Liver (tissue), 9 donors: ENCODE measurements around the gene APOBEC2. TPM values are rescaled to one million over a fixed set of nuclear protein-coding genes. Genes with fewer than 3 reads are reported as not detected.

ENCODE experiments used
- DNase-seq: peaks from one replicate; pipeline ENCODE4 v3.0.0-alpha.2; 2017; ENCODE audit warnings: low spot score
- H3K27ac ChIP-seq, 2 donors: one replicate each; pipeline ENCODE4 v1.7.0; 2013; ENCODE audit warnings: inconsistent platforms in 2 of 2, low read length in 2 of 2, control low read depth in 1 of 2, low read depth in 1 of 2, mild to moderate bottlenecking in 1 of 2
- H3K27me3 ChIP-seq, 4 donors: one replicate each; pipeline versions ENCODE4 v1.6.1 to v1.7.0; 2013; ENCODE audit warnings: low read length in 3 of 4, inconsistent platforms in 1 of 4, mild to moderate bottlenecking in 1 of 4, moderate library complexity in 1 of 4; ENCODE audit not compliant: control insufficient read depth in 4 of 4, insufficient read depth in 4 of 4
- H3K36me3 ChIP-seq, 4 donors: one replicate each; pipeline versions ENCODE4 v1.6.1 to v1.7.0; 2013; ENCODE audit warnings: low read length in 3 of 4, mild to moderate bottlenecking in 3 of 4, low read depth in 1 of 4, moderate library complexity in 1 of 4; ENCODE audit not compliant: control insufficient read depth in 4 of 4, insufficient read depth in 3 of 4
- H3K4me1 ChIP-seq, 4 donors: one replicate each; pipeline versions ENCODE4 v1.6.1 to v1.7.0; 2013; ENCODE audit warnings: low read length in 3 of 4, mild to moderate bottlenecking in 3 of 4, moderate library complexity in 1 of 4; ENCODE audit not compliant: control insufficient read depth in 4 of 4, insufficient read depth in 4 of 4
- H3K4me3 ChIP-seq, 3 donors: one replicate each; pipeline versions ENCODE4 v1.6.1 to v1.7.0; 2013; ENCODE audit warnings: low read length in 3 of 3, control low read depth in 1 of 3, low read depth in 1 of 3, mild to moderate bottlenecking in 1 of 3
- H3K9ac ChIP-seq, 2 donors: one replicate each; pipeline ENCODE4 v1.7.0; 2013; ENCODE audit warnings: low read length in 2 of 2, mild to moderate bottlenecking in 2 of 2, moderate library complexity in 2 of 2, control low read depth in 1 of 2, low read depth in 1 of 2
- H3K9me3 ChIP-seq, 4 donors: one replicate each; pipeline versions ENCODE4 v1.6.1 to v1.7.0; 2013; ENCODE audit warnings: low read length in 3 of 4; ENCODE audit not compliant: control insufficient read depth in 4 of 4
- FOXA1 ChIP-seq: IDR thresholded peaks from 2 replicates; pipeline ENCODE4 v1.6.1; 2016; ENCODE audit warnings: antibody characterized with exemption
- HNF4A ChIP-seq, 2 donors: conservative IDR thresholded peaks; 2 replicates each; pipeline ENCODE4 v1.6.1; 2016; ENCODE audit warnings: antibody characterized with exemption in 2 of 2, mild to moderate bottlenecking in 2 of 2
- HNF4G ChIP-seq: IDR thresholded peaks from 2 replicates; pipeline ENCODE4 v1.6.1; 2016; ENCODE audit warnings: antibody characterized with exemption
- JUND ChIP-seq, 2 donors: IDR thresholded peaks; 2 replicates each; pipeline ENCODE4 v1.6.1; 2016; ENCODE audit warnings: antibody characterized with exemption in 2 of 2
- NR2F2 ChIP-seq: IDR thresholded peaks from 2 replicates; pipeline ENCODE4 v1.6.1; 2016; ENCODE audit warnings: antibody characterized with exemption
- RAD21 ChIP-seq, 2 donors: IDR thresholded peaks; 2 replicates each; pipeline ENCODE4 v1.6.1; 2016; ENCODE audit warnings: antibody characterized with exemption in 2 of 2, mild to moderate bottlenecking in 2 of 2
- RXRA ChIP-seq, 2 donors: IDR thresholded peaks; 2 replicates each; pipeline ENCODE4 v1.6.1; 2017 to 2018; ENCODE audit warnings: antibody characterized with exemption in 2 of 2, mild to moderate bottlenecking in 1 of 2
- SP1 ChIP-seq: IDR thresholded peaks from 2 replicates; pipeline ENCODE4 v1.6.1; 2018; ENCODE audit warnings: antibody characterized with exemption, mild to moderate bottlenecking
- TAF1 ChIP-seq: conservative IDR thresholded peaks from 2 replicates; pipeline ENCODE4 v1.6.1; 2016; ENCODE audit warnings: antibody characterized with exemption, mild to moderate bottlenecking
- WGBS: extraction: QIAGEN DNeasy Blood & Tissue Kit; methylation state at CpG from one replicate; pipeline ENCODE4 v1.1.7; 2013; 5-methylcytosine and 5-hydroxymethylcytosine counted together
- polyA plus RNA-seq, 2 donors: library from polyadenylated mRNA; stranded (reverse) in 1 of 2; unstranded in 1 of 2; fragments of 200-250 nt in 1 of 2; fragments of >200 nt in 1 of 2; fragmentation: Nextera tagmentation in 1 of 2; extraction: Ambion mirVana in 1 of 2; gene quantifications; one replicate each; pipeline versions ENCODE4 v1.2.1 to v1.2.3, GENCODE V29; 2013 to 2015
- total RNA-seq, 2 donors: library from RNA; depleted of rRNA; stranded (reverse); fragments of >200 nt; gene quantifications; one replicate each; pipeline ENCODE4 v1.2.3, GENCODE V29; 2014
- TF ChIP-seq, protein P1 (sequence below): IDR thresholded peaks from 2 replicates; pipeline ENCODE4 v1.6.1; 2016; ENCODE audit warnings: antibody characterized with exemption
- TF ChIP-seq, protein P2 (sequence below): IDR thresholded peaks from 2 replicates; pipeline ENCODE4 v1.6.1; 2016; ENCODE audit warnings: antibody characterized with exemption
- TF ChIP-seq, protein P3 (sequence below): fragments of 150-350 bp; IDR thresholded peaks from 2 replicates; pipeline ENCODE4 v1.5.1; 2017; ENCODE audit warnings: improper control_type of control experiment, low read depth, low read length; ENCODE audit not compliant: missing input control
- donor health status: healthy.
- donor health status: healthy.
- donor health status: healthy.
- donor health status: healthy.
- donor health status: healthy.

The APOBEC2 gene
- total and polyA plus RNA-seq, 4 donors, result 1.6 to 2.3 TPM; not detected in 2

DNA sequence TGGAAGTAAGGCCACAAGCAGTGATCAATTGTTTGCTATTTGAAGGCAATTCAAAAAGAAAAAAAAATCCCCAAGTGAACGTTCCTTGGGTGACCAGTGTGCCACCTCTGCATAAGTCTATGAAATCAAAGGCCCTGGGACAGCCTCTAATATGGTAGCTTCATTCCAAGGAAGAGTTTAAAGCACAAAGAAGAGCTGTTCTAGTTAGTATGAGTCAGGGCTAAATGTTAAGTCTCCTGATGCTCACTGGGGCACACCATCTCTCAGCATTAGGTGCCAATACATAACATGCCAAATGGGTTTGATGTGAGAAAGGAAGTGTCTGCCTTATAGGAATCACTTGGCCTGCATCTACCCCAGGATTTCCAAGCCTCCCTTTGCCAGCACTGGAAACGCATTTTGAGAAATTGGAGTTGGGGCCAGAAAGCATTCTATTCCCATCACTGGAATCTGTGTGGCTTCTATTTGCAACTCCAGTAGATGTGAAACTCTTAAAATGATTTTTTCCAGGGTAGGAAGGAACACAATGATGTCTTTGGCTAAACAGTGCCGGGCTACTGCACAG lies 27.0 kb upstream of the APOBEC2 start:
- H3K27ac ChIP-seq, result no peak overlapping the region
- WGBS, result 85% methylated on average over 3 of the region's 3 CpGs
- H3K27me3 ChIP-seq, result no peaks in the 10 kb centered on the region
- no peak overlapping the region for H3K4me3 ChIP-seq
- DNase-seq, result no peak
- H3K9me3 ChIP-seq, result no peaks in the 10 kb centered on the region
- H3K36me3 ChIP-seq, result peaks cover 3 to 12% (median 6%) of the 10 kb centered on the region in 4 donors
- H3K4me1 ChIP-seq, result peaks cover 2 to 13% (median 10%) of the 10 kb centered on the region in 4 donors
- H3K9ac ChIP-seq, result no peak overlapping the region
- TF ChIP-seq FOXA1 (no peak), RAD21 (IDR thresholded peaks at IDR 0.05) (no peak), HNF4A (conservative IDR thresholded peaks at IDR 0.05) (no peak), SP1 (no peak), NR2F2 (no peak), TAF1 (no peak)
- TF ChIP-seq, protein P1, sequence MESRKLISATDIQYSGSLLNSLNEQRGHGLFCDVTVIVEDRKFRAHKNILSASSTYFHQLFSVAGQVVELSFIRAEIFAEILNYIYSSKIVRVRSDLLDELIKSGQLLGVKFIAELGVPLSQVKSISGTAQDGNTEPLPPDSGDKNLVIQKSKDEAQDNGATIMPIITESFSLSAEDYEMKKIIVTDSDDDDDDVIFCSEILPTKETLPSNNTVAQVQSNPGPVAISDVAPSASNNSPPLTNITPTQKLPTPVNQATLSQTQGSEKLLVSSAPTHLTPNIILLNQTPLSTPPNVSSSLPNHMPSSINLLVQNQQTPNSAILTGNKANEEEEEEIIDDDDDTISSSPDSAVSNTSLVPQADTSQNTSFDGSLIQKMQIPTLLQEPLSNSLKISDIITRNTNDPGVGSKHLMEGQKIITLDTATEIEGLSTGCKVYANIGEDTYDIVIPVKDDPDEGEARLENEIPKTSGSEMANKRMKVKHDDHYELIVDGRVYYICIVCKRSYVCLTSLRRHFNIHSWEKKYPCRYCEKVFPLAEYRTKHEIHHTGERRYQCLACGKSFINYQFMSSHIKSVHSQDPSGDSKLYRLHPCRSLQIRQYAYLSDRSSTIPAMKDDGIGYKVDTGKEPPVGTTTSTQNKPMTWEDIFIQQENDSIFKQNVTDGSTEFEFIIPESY, result no peak
- TF ChIP-seq, protein P2, sequence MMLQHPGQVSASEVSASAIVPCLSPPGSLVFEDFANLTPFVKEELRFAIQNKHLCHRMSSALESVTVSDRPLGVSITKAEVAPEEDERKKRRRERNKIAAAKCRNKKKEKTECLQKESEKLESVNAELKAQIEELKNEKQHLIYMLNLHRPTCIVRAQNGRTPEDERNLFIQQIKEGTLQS, result no peak

DNA sequence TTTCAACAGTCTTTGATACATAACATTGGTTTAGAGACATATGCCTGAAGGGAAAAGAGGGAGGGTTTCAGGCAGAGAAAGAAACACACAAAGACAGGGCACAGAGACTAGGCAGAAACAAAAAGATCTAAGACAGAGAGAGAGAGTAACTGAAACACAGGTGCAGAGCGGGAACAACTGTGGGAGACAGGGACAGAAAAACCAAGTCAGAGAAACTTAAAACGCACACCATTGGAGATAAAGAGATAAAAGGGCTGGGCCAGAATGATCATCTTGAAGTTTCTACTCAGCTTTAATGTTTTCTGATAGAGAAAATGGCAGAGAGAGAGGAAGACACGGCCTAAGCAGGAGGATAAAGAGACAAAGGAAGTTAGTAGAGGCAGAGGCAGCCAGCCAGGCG lies 25.8 kb upstream of the APOBEC2 start:
- TF ChIP-seq SP1 (no peak), JUND (IDR thresholded peaks at IDR 0.05) (no peak), RXRA (IDR thresholded peaks at IDR 0.05) (no peak), HNF4G (no peak), TAF1 (no peak), FOXA1 (no peak), RAD21 (IDR thresholded peaks at IDR 0.05) (no peak)
- TF ChIP-seq, protein P3, sequence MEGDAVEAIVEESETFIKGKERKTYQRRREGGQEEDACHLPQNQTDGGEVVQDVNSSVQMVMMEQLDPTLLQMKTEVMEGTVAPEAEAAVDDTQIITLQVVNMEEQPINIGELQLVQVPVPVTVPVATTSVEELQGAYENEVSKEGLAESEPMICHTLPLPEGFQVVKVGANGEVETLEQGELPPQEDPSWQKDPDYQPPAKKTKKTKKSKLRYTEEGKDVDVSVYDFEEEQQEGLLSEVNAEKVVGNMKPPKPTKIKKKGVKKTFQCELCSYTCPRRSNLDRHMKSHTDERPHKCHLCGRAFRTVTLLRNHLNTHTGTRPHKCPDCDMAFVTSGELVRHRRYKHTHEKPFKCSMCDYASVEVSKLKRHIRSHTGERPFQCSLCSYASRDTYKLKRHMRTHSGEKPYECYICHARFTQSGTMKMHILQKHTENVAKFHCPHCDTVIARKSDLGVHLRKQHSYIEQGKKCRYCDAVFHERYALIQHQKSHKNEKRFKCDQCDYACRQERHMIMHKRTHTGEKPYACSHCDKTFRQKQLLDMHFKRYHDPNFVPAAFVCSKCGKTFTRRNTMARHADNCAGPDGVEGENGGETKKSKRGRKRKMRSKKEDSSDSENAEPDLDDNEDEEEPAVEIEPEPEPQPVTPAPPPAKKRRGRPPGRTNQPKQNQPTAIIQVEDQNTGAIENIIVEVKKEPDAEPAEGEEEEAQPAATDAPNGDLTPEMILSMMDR, result no peak
- TF ChIP-seq, protein P2, result no peak
- Histone ChIP-seq H3K9me3 (no peaks in the 10 kb centered on the region), H3K27me3 (no peaks in the 10 kb centered on the region), H3K36me3 (peaks cover 5 to 19% (median 10%) of the 10 kb centered on the region in 4 donors), H3K27ac (no peak overlapping the region), H3K4me1 (peaks cover 2 to 13% (median 10%) of the 10 kb centered on the region in 4 donors), H3K9ac (no peak overlapping the region), H3K4me3 (no peak overlapping the region)
- no peak for DNase-seq
- WGBS, result 74% methylated on average over 4 of the region's 4 CpGs
